SU-DHL-6 (cell line): ENCODE measurements around the gene ARRDC3.

Experiments used
- H2AFZ ChIP-seq: fragments of 200-600 bp; sonication (generic); 2 replicates; pipeline ENCODE4 v1.6.1; 2014; ENCODE audit warnings: low read depth, mild to moderate bottlenecking, moderate library complexity, mixed read lengths, antibody characterized with exemption, low read length; ENCODE audit not compliant: severe bottlenecking
- H3F3A ChIP-seq: fragments of 200-600 bp; shearing (Covaris generic); 2 replicates; pipeline ENCODE4 v1.6.0; 2016; ENCODE audit warnings: antibody characterized with exemption, mild to moderate bottlenecking; ENCODE audit not compliant: insufficient read depth
- H3K27ac ChIP-seq: fragments of 200-600 bp; sonication (generic); 2 replicates; pipeline ENCODE4 v1.5.1; 2016; ENCODE audit warnings: low read depth, mild to moderate bottlenecking, low read length, moderate library complexity, mixed read lengths
- H3K27me3 ChIP-seq: fragments of 200-600 bp; sonication (generic), shearing (Covaris generic); 2 replicates; pipeline ENCODE4 v1.6.0; 2014; ENCODE audit warnings: mild to moderate bottlenecking, low read length
- H3K36me3 ChIP-seq: fragments of 200-600 bp; sonication (generic); 2 replicates; pipeline ENCODE4 v1.6.1; 2014; ENCODE audit warnings: mild to moderate bottlenecking, low read length, mixed read lengths
- H3K4me2 ChIP-seq: fragments of 300-600, 200-600 bp; shearing (Covaris generic), sonication (generic); 2 replicates; pipeline ENCODE4 v1.6.0; 2014; ENCODE audit warnings: low read length, low read depth, mild to moderate bottlenecking; ENCODE audit not compliant: poor library complexity, severe bottlenecking
- H3K4me3 ChIP-seq: fragments of 200-600 bp; sonication (generic); 2 replicates; pipeline ENCODE4 v1.5.1; 2014; ENCODE audit warnings: antibody characterized with exemption, low read length, mild to moderate bottlenecking, mixed read lengths; ENCODE audit not compliant: insufficient read depth, poor library complexity, severe bottlenecking
- H3K79me2 ChIP-seq: fragments of 200-600 bp; sonication (generic); 2 replicates; pipeline ENCODE4 v1.6.1; 2014; ENCODE audit warnings: mild to moderate bottlenecking, low read length, moderate library complexity; ENCODE audit not compliant: insufficient read depth
- H3K9ac ChIP-seq: fragments of 200-600 bp; sonication (generic); 2 replicates; pipeline ENCODE4 v1.7.0; 2014; ENCODE audit warnings: mild to moderate bottlenecking, low read length
- H3K9me2 ChIP-seq: fragments of 200-600 bp; sonication (generic); replicated peaks from 2 replicates; pipeline ENCODE4 v1.6.1; 2014; ENCODE audit warnings: low read length; ENCODE audit not compliant: insufficient read depth
- H3K9me3 ChIP-seq: fragments of 200-600 bp; sonication (generic); 2 replicates; pipeline ENCODE4 v1.6.1; 2014; ENCODE audit warnings: low read length, mixed read lengths; ENCODE audit not compliant: insufficient read depth
- H4K20me1 ChIP-seq: fragments of 200-600 bp; sonication (generic); 2 replicates; pipeline ENCODE4 v1.6.1; 2014; ENCODE audit warnings: low read depth, mild to moderate bottlenecking, antibody characterized with exemption, low read length, moderate library complexity, mixed read lengths
- CTCF ChIP-seq: fragments of 200-600 bp; sonication (generic); IDR thresholded peaks from one replicate; pipeline ENCODE4 v1.5.1; 2017; ENCODE audit warnings: antibody characterized with exemption, mild to moderate bottlenecking, low read length, moderate library complexity; ENCODE audit not compliant: insufficient read depth, poor library complexity, severe bottlenecking
- EZH2phosphoT487 ChIP-seq: fragments of 200-600 bp; sonication (generic), shearing (Covaris generic); conservative IDR thresholded peaks from 2 replicates; pipeline ENCODE4 v1.6.1; 2018; ENCODE audit warnings: mild to moderate bottlenecking, antibody characterized with exemption, low read length, moderate library complexity, mixed read lengths

The ARRDC3 gene

GRCh38 chr5:91374893-91375520 lies 8.1 kb downstream of the ARRDC3 start:
- H3K4me2 ChIP-seq: no peak overlapping the region
- no peaks in the 10 kb centered on the region for H3K9me2 ChIP-seq
- no peaks in the 10 kb centered on the region for H3K9me3 ChIP-seq
- no peak overlapping the region for H2AFZ ChIP-seq
- H3K79me2 ChIP-seq: peaks cover 35% of the 10 kb centered on the region
- peaks cover 87% of the 10 kb centered on the region for H3K36me3 ChIP-seq
- H3F3A ChIP-seq: peaks cover 40% of the 10 kb centered on the region
- no peak overlapping the region for H3K9ac ChIP-seq
- H3K27me3 ChIP-seq: no peaks in the 10 kb centered on the region
- H3K27ac ChIP-seq: no peak overlapping the region
- H4K20me1 ChIP-seq: peaks cover under 1% of the 10 kb centered on the region; the same call in 1 of the 2 replicates
- no peak for TF ChIP-seq CTCF
- TF ChIP-seq EZH2phosphoT487: no peak
- no peak overlapping the region for H3K4me3 ChIP-seq

GRCh38 chr5:91373600-91373999 lies 9.5 kb downstream of the ARRDC3 start:
- H3K27ac ChIP-seq: no peak overlapping the region
- H3K9ac ChIP-seq: no peak overlapping the region
- TF ChIP-seq EZH2phosphoT487 (no peak), CTCF (no peak)
- peaks cover 47% of the 10 kb centered on the region for H3F3A ChIP-seq
- peaks cover 29% of the 10 kb centered on the region for H3K79me2 ChIP-seq
- H3K9me3 ChIP-seq: no peaks in the 10 kb centered on the region
- no peak overlapping the region for H3K4me3 ChIP-seq
- H3K4me2 ChIP-seq: no peak overlapping the region
- peaks cover 99% of the 10 kb centered on the region for H3K36me3 ChIP-seq
- H2AFZ ChIP-seq: no peak overlapping the region
- H3K27me3 ChIP-seq: no peaks in the 10 kb centered on the region
- H3K9me2 ChIP-seq: no peaks in the 10 kb centered on the region
- peaks cover 7% of the 10 kb centered on the region; the same call in 1 of the 2 replicates for H4K20me1 ChIP-seq

- Histone ChIP-seq H3K9ac (no peak overlapping the region), H2AFZ (no peak overlapping the region), H4K20me1 (peaks cover 7% of the 10 kb centered on the region; the same call in 1 of the 2 replicates), H3K27ac (no peak overlapping the region), H3K4me2 (no peak overlapping the region), H3K4me3 (no peak overlapping the region), H3K36me3 (peaks cover 100% of the 10 kb centered on the region), H3K79me2 (peaks cover 23% of the 10 kb centered on the region; the same call in 1 of the 2 replicates), H3F3A (peaks cover 44% of the 10 kb centered on the region), H3K27me3 (no peaks in the 10 kb centered on the region), H3K9me3 (no peaks in the 10 kb centered on the region), H3K9me2 (no peaks in the 10 kb centered on the region)
- no peak for TF ChIP-seq EZH2phosphoT487
- no peak for TF ChIP-seq CTCF
Observed at GRCh38 chr5:91373006-91373405, 10.1 kb downstream of the ARRDC3 start.
